A204.1 (cell line): ENCODE data around the gene FGFR3.

Source experiments
- FAIRE-seq: peaks from 2 replicates; lab custom pipeline; 2012; peaks lifted over from hg19 to GRCh38; lab: Jason Lieb, UNC

FGFR3 gene

GRCh38 chr4:1756893-1757779 is 36.0 kb upstream of the FGFR3 start:
- no peak for FAIRE-seq

GRCh38 chr4:1757836-1758235 is 35.3 kb upstream of the FGFR3 start:
- FAIRE-seq = no peak

GRCh38 chr4:1758306-1759121 is 34.6 kb upstream of the FGFR3 start:
- FAIRE-seq = no peak

- FAIRE-seq = no peak
Observed at GRCh38 chr4:1759170-1759817, 33.8 kb upstream of the FGFR3 start.

GRCh38 chr4:1759818-1760223 is 33.3 kb upstream of the FGFR3 start:
- FAIRE-seq = no peak

- FAIRE-seq = no peak
Observed at GRCh38 chr4:1760521-1761071, 32.5 kb upstream of the FGFR3 start.

GRCh38 chr4:1761130-1761689 is 31.9 kb upstream of the FGFR3 start:
- FAIRE-seq = no peak

- no peak for FAIRE-seq
Observed at GRCh38 chr4:1762264-1763010, 30.7 kb upstream of the FGFR3 start.

- FAIRE-seq = no peak
Observed at GRCh38 chr4:1763070-1763549, 30.0 kb upstream of the FGFR3 start.

GRCh38 chr4:1763550-1764080 is 29.5 kb upstream of the FGFR3 start:
- no peak for FAIRE-seq

- FAIRE-seq = no peak
Observed at GRCh38 chr4:1764670-1765069, 28.4 kb upstream of the FGFR3 start.

GRCh38 chr4:1765409-1766072 is 27.6 kb upstream of the FGFR3 start:
- FAIRE-seq = no peak

GRCh38 chr4:1766106-1767060 is 26.7 kb upstream of the FGFR3 start:
- FAIRE-seq = no peak

- no peak for FAIRE-seq
Observed at GRCh38 chr4:1767061-1767769, 25.9 kb upstream of the FGFR3 start.

GRCh38 chr4:1767770-1768366 is 25.2 kb upstream of the FGFR3 start:
- no peak for FAIRE-seq

GRCh38 chr4:1768367-1769034 is 24.6 kb upstream of the FGFR3 start:
- FAIRE-seq = no peak

GRCh38 chr4:1769692-1770091 is 23.4 kb upstream of the FGFR3 start:
- no peak for FAIRE-seq

- FAIRE-seq = no peak
Observed at GRCh38 chr4:1770245-1770644, 22.8 kb upstream of the FGFR3 start.
